Thyroid gland (tissue), 4 donors: Measurements from ENCODE around the gene DAAM2.

Source experiments
- CTCF ChIP-seq, 6 experiments: fragments of 200-600 bp in 3 of 6; fragments of 450-650 bp in 3 of 6; sonication (generic) in 3 of 6; IDR thresholded peaks; one replicate each; pipeline ENCODE4 v1.5.1; 2016 to 2019; ENCODE audit warnings: antibody characterized with exemption in 6 of 6, mild to moderate bottlenecking in 2 of 6, inconsistent platforms in 1 of 6, moderate library complexity in 1 of 6
- POLR2A ChIP-seq, 2 donors: fragments of 450-650 bp; IDR thresholded peaks; one replicate each; pipeline ENCODE4 v1.6.1; 2017; ENCODE audit warnings: antibody characterized with exemption in 2 of 2, mild to moderate bottlenecking in 2 of 2, moderate library complexity in 1 of 2

DNA sequence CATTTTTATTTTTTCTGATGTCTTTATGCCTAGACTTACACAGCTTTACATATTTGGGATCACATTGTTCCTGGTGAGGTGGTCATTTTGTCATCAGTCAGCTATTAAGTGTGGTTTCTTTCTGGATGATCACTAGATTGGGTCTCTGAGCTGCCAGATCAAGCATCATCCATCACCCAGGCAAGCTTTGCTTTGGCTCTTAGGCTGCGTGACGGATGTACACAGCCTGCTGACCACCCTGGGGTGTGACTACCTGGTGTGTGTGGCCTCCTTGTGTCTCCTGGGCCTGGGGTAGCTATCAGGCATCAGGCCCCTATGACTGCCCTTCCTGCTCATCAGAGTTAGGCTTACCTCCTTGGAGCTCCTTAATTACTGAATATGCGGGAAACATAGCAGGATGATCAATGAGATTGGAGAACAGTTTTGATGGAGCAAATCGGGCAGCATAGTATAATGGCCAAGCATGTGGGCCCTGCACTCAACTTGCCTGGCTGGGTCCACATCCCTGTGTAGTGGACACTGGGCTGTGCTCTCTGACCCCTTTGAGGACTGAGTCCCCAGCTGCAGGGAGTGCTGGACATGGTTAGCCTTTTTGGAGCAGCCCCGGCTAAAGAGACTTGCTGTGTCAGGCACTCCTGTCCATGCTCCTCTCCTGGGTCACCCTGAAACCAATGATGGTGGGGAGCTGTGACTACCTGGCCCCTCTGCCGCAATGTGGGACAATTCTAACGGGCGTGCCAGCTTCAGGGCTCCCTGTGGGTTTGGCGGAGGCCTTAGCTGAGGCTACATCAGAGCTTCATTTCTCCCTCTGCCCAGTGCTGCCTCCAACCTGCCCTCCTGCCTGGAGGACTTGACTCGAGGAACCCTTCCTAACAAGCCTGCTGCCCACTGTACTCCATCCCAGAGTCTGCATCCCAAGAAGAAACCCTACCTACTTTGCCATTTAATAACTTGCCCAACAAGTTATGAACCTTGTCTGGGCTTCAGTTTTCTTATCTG lies 8.2 kb downstream of the DAAM2 start:
- TF ChIP-seq CTCF (IDR thresholded peaks at IDR 0.05) (no peak), POLR2A (IDR thresholded peaks at IDR 0.05) (no peak)
